Measurements from ENCODE around the gene SERP1.

SERP1 gene

DNA sequence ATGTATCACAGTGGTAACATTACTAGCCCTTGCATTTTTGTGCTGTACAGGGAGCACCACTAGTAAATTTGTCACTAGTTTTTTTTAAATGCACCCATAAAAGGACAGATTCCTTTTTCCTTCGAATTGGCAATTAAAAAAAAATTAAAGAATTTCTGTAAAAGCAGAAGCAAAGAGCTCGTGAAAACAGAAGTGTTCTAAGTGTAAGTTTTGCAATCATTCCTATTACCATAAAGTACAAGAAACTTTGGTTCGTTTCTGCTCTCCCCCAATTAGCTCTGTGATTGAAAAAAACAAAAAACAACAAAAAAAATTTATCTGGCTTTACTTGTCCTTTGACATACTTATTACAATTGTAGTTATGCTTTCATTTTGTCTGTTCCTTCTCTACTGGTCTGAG is 5.3 kb downstream of the SERP1 start:
- DNase-seq (ENCODE audit: low read depth): no peak
- TF ChIP-seq, protein P1, sequence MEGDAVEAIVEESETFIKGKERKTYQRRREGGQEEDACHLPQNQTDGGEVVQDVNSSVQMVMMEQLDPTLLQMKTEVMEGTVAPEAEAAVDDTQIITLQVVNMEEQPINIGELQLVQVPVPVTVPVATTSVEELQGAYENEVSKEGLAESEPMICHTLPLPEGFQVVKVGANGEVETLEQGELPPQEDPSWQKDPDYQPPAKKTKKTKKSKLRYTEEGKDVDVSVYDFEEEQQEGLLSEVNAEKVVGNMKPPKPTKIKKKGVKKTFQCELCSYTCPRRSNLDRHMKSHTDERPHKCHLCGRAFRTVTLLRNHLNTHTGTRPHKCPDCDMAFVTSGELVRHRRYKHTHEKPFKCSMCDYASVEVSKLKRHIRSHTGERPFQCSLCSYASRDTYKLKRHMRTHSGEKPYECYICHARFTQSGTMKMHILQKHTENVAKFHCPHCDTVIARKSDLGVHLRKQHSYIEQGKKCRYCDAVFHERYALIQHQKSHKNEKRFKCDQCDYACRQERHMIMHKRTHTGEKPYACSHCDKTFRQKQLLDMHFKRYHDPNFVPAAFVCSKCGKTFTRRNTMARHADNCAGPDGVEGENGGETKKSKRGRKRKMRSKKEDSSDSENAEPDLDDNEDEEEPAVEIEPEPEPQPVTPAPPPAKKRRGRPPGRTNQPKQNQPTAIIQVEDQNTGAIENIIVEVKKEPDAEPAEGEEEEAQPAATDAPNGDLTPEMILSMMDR (IDR thresholded peaks at IDR 0.05; ENCODE audit: low read depth, low read length, missing control alignments): no peak
- no peak overlapping the region for H3K4me3 ChIP-seq (ENCODE audit: low read depth, low read length)

DNA sequence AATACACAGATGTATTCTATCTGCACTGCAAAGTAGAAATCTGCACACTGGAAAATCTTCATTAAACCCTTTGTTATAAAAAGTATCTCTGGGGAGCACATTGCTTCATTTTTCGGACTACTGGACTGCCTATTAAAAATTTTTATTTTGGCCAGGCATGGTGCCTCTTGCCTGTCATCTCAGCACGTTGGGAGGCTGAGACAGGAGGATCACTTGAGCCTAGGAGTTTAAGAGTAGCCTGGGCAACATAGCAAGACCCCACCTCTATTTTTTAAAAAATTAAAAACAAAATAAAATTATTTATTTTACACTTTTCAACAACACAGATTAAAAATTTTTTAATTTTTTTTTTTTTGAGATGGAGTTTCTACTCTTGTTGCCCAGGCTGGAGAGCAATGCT is 6.0 kb downstream of the SERP1 start:
- TF ChIP-seq, protein P1 (IDR thresholded peaks at IDR 0.05; ENCODE audit: low read depth, low read length, missing control alignments): no peak
- no peak for DNase-seq (ENCODE audit: low read depth)

DNA sequence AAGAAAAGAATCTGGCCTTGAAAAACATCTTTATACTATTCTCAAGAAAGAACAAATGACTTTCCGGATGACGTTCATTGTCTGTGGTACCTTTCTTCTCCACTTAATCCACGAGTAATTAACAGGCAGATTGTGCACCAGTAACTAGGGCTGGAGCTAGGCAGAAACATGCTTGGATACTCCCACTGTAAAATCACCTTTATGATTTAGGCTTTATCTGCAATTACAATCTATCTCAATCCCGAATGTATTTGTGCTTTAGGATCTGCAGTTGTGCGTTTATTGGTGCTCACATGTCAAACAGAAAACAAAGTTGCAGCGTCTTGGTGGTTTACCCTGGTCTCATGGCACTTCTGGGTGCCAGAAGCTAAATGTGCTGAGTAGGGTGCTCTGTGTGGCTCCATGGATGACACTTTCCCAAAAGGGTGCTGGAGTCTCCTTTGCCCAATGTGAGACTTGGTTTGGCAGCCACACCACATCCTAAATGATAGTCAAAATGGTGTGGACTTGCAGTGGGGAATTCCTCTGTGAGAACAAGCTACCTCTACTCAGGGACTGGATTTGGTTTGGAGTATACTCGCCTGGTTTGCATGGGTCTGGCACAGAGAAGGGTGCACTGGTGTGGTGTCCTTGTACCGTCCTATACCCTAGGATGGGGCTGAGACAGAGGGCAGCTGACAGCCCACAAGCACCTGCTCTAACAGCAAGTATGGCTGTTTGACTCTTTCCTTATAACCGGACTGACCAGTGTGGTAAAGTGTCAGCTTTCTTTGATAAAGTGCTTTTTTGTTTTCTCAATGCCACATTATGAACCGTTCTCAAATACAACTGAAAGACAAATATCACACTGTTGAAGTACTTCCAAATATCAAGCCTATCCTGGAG is 7.7 kb downstream of the SERP1 start:
- H3K4me3 ChIP-seq (ENCODE audit: low read depth, low read length): no peak overlapping the region
- TF ChIP-seq, protein P1 (IDR thresholded peaks at IDR 0.05; ENCODE audit: low read depth, low read length, missing control alignments): no peak
- no peak for DNase-seq (ENCODE audit: low read depth)

More for the DNA sequence above, 6.0 kb downstream of the SERP1 start:
- no peak overlapping the region for H3K4me3 ChIP-seq (ENCODE audit: low read depth, low read length)

DNA sequence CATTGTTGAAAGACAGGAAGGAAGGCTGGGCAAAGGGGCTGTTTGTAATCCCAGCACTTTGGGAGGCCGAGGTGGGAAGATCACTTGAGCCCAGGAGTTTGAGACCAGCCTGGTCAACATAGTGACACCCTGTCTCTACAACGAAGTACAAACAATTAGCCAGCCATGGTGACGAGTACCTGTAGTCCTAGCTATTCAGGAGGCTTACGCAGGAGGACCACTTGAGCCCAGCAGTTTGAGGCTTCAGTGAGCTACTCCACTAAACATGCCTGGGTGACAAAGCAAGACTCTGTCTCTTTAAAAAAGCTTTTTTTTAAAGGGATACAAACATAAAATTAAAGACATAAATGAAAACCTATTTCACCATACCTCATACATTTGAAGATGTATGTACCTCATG is 11.1 kb downstream of the SERP1 start:
- DNase-seq (ENCODE audit: low read depth): no peak
- H3K4me3 ChIP-seq (ENCODE audit: low read depth, low read length): no peak overlapping the region
- TF ChIP-seq, protein P1 (IDR thresholded peaks at IDR 0.05; ENCODE audit: low read depth, low read length, missing control alignments): no peak

DNA sequence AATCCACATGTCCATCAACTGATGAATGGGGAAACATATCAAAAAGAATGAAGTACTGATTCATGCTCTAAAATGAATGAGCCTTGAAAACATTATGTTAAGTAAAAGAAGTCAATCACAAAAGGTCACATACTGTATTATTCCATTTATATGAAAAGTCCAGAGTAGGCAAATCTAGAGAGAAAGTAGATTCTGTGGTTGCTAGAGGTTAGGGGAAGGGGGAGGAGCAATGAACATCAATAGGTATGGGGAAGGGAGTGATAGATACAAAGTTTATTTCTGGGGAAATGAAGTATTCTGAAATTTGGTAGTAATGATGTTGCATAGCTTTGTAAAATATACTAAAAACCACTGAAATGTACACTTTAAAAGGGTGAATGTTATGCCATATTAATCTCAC is 14.5 kb downstream of the SERP1 start:
- DNase-seq (ENCODE audit: low read depth): no peak
- H3K4me3 ChIP-seq (ENCODE audit: low read depth, low read length): no peak overlapping the region
- TF ChIP-seq, protein P1 (IDR thresholded peaks at IDR 0.05; ENCODE audit: low read depth, low read length, missing control alignments): no peak

DNA sequence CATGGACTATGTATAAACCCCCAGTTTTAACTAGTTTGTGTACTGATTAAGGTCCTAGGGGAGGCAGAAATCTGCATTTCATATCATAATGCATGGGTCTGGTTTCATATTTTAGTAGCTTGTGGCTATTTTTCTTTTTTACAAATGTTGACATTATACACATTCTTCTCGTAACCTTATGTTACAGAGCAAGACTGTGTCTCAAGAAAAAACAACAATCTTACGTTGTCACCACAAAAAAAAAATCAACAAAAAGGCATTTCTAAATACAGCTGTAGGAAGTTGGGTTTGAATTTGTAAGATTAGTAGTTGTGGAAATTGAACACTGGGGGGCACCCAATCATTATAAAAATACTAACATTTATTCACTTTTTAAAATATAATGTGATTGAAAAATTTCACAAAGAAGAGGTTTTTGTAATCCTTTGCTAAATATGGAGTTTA is 17.9 kb downstream of the SERP1 start:
- TF ChIP-seq, protein P1 (IDR thresholded peaks at IDR 0.05; ENCODE audit: low read depth, low read length, missing control alignments): peak; percentile 23
- no peak for DNase-seq (ENCODE audit: low read depth)

More for the DNA sequence above, 17.9 kb downstream of the SERP1 start:
- H3K4me3 ChIP-seq (ENCODE audit: low read depth, low read length): no peak overlapping the region
